MM.1S (cell line): ENCODE measurements around the gene CDYL.

Source experiments
- CTCF ChIP-seq: fragments of 300-600 bp; sonication (generic); IDR thresholded peaks from 2 replicates; pipeline ENCODE4 v1.5.1; 2016; ENCODE audit warnings: antibody characterized with exemption, low read length, mixed read lengths
- EZH2phosphoT487 ChIP-seq: fragments of 300-600 bp; sonication (generic); IDR thresholded peaks from 2 replicates; pipeline ENCODE4 v1.6.1; 2018; ENCODE audit warnings: antibody characterized with exemption, low read length

DNA sequence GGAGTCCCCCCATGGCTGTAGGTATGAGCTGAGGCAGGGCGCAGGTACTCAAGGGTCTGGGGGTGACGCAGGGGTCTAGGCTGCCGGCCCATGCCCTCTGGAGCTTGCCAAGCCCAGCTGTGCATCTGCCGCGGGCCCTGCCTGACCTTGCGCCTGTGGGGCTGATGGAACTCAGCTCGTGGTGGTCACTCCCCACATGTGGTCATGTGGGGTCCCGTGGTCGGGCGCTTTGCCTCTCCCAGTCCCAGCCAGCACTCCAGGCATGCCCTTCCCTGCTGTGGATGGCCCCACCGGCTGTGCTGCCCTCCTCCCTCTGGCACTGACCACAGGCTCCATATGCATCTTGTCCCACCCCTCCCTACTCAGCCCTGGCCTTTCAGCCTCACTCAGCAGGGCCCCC, 170.3 kb downstream of the CDYL start:
- no peak for TF ChIP-seq CTCF
- no peak for TF ChIP-seq EZH2phosphoT487
